K562 (cell line): ENCODE measurements around the gene RHEX. TPM values are rescaled to one million over a fixed set of nuclear protein-coding genes. Genes with fewer than 3 reads are reported as not detected.

Experiments
- ATAC-seq: fragments of 200-7000 bp; cut with Tn5 transposase; 3 replicates; pipeline ENCODE4 v1.9.1; 2020; ENCODE audit warnings: moderate library complexity
- BruUV-seq: library from RNA; stranded (reverse); fragments of 400-500 nt; replicated peaks from 2 replicates; lab custom pipeline; 2021; lab: Mats Ljungman, UMichigan
- CTCF ChIA-PET: fragments of 300-600 bp; formaldehyde crosslinking; extraction: SDS; loops from one replicate; lab custom pipeline; 2021; ENCODE audit warnings: low intra/inter-chr PET ratio; lab: Yijun Ruan, JAX
- POLR2A ChIA-PET: fragments of 300-600, 350-650 bp; sonication (Branson Sonifier 250); formaldehyde crosslinking; extraction: SDS; loops from one replicate; lab custom pipeline; 2021; ENCODE audit warnings: antibody characterized with exemption, inconsistent platforms; lab: Yijun Ruan, JAX
- DNase-seq, 4 experiments: peaks; one replicate each; pipeline versions ENCODE4 v3.0.0 to v3.0.0-alpha.2; 2011 to 2018; ENCODE audit warnings: low spot score in 3 of 4, mixed read lengths in 3 of 4; ENCODE audit errors: extremely low read depth in 1 of 4
- FAIRE-seq: peaks from 2 replicates; lab custom pipeline; 2011; peaks lifted over from hg19 to GRCh38; lab: Jason Lieb, UNC
- H2AFZ ChIP-seq: 2 replicates; pipeline ENCODE4 v1.6.0; 2011; ENCODE audit warnings: low read depth, low read length, control low read depth, inconsistent platforms
- H3K27ac ChIP-seq: fragments of 200-600 bp; 3 replicates; pipeline ENCODE4 v1.8.0; 2011; ENCODE audit warnings: low read depth, mild to moderate bottlenecking, control low read depth, inconsistent platforms, low read length, moderate library complexity, mixed read lengths; ENCODE audit errors: extremely low read depth
- H3K27me3 ChIP-seq, 2 experiments: fragments of 300-600 bp in 1 of 2; 2 replicates in 1 of 2; 3 replicates in 1 of 2; pipeline versions ENCODE4 v1.6.0 to v1.8.0; 2011; ENCODE audit warnings: inconsistent platforms in 2 of 2, low read length in 2 of 2, mild to moderate bottlenecking in 1 of 2, mixed read lengths in 1 of 2, moderate library complexity in 1 of 2; ENCODE audit not compliant: control insufficient read depth in 2 of 2, insufficient read depth in 2 of 2
- H3K36me3 ChIP-seq: fragments of 300-600 bp; 3 replicates; pipeline ENCODE4 v1.8.0; 2011; ENCODE audit warnings: mild to moderate bottlenecking, low read length, inconsistent platforms; ENCODE audit not compliant: control insufficient read depth, insufficient read depth
- H3K4me1 ChIP-seq, 2 experiments: fragments of 200-600 bp in 1 of 2; replicated peaks in 1 of 2; 2 replicates in 1 of 2; 3 replicates in 1 of 2; pipeline versions ENCODE4 v1.5.1 to v1.8.0; 2011; ENCODE audit warnings: inconsistent platforms in 2 of 2, low read length in 2 of 2, mild to moderate bottlenecking in 1 of 2, mixed read lengths in 1 of 2, moderate library complexity in 1 of 2; ENCODE audit not compliant: control insufficient read depth in 2 of 2, insufficient read depth in 2 of 2
- H3K4me2 ChIP-seq: 2 replicates; pipeline ENCODE4 v1.6.1; 2011; ENCODE audit warnings: low read length, control low read depth, inconsistent platforms, mixed read lengths; ENCODE audit not compliant: insufficient read depth
- H3K4me3 ChIP-seq: fragments of 200-600 bp; sonication (generic), shearing (Covaris generic); 2 replicates; pipeline ENCODE4 v1.5.1; 2016; ENCODE audit warnings: control low read depth, inconsistent platforms
- H3K79me2 ChIP-seq: fragments of 200-600 bp; 3 replicates; pipeline ENCODE4 v1.8.0; 2011; ENCODE audit warnings: low read length, inconsistent platforms; ENCODE audit not compliant: control insufficient read depth, insufficient read depth
- H3K9ac ChIP-seq, 2 experiments: 2 replicates each; pipeline versions ENCODE4 v1.6.0 to v1.6.1; 2011; ENCODE audit warnings: low read depth in 2 of 2, low read length in 2 of 2, control low read depth in 1 of 2, inconsistent platforms in 1 of 2, mild to moderate bottlenecking in 1 of 2, mixed read lengths in 1 of 2; ENCODE audit not compliant: insufficient read depth in 1 of 2
- H3K9me1 ChIP-seq: one replicate; pipeline ENCODE4 v1.6.0; 2011; ENCODE audit warnings: inconsistent platforms, mild to moderate bottlenecking, low read length, moderate library complexity; ENCODE audit not compliant: control insufficient read depth, insufficient read depth
- H3K9me3 ChIP-seq: replicated peaks from 2 replicates; pipeline ENCODE4 v1.5.1; 2011; ENCODE audit warnings: low read depth, low read length, inconsistent platforms; ENCODE audit not compliant: control insufficient read depth, insufficient read depth
- H4K20me1 ChIP-seq: replicated peaks from 2 replicates; pipeline ENCODE4 v1.6.1; 2011; ENCODE audit warnings: low read length, inconsistent platforms, mixed read lengths; ENCODE audit not compliant: control insufficient read depth, insufficient read depth
- ETV1 ChIP-seq: fragments of 450-650 bp; conservative IDR thresholded peaks from 2 replicates; pipeline ENCODE4 v1.6.1; 2016; ENCODE audit warnings: missing genetic modification characterization, control low read depth, low read depth, missing compliant biosample characterization
- HBP1 ChIP-seq: fragments of 450-650 bp; formaldehyde crosslinking; IDR thresholded peaks from 2 replicates; pipeline ENCODE4 v1.4.0; 2022; ENCODE audit warnings: missing genetic modification characterization
- KDM2B ChIP-seq: fragments of 250-450 bp; sonication (Bioruptor Pico); IDR thresholded peaks from 2 replicates; pipeline ENCODE4 v1.8.0; 2021; ENCODE audit warnings: mild to moderate bottlenecking, moderate library complexity
- ZBTB33 ChIP-seq: sonication (generic); formaldehyde crosslinking; IDR thresholded peaks from 2 replicates; pipeline ENCODE4 v1.8.1; 2023; ENCODE audit warnings: mild to moderate bottlenecking, missing genetic modification reagents
- WGBS: fragments of 100-300 bp; shearing (Covaris generic); methylation state at CpG from one replicate; pipeline ENCODE4 v1.1.6; 2016; ENCODE audit warnings: low coverage, mixed read lengths; ENCODE audit not compliant: insufficient coverage; ENCODE audit errors: missing lambda C conversion rate; 5-methylcytosine and 5-hydroxymethylcytosine counted together
- in situ Hi-C: fragments of 300-500 bp; cut with MboI; formaldehyde crosslinking; loops from 4 replicates; pipeline ENCODE4 v1.15.0; 2018; ENCODE audit warnings: inconsistent platforms, mixed read lengths
- intact Hi-C: fragments of 100-400 bp; cut with micrococcal nuclease; formaldehyde crosslinking; loops from 2 replicates; pipeline ENCODE4 v1.14.2; 2022
- polyA plus RNA-seq, 8 experiments: library from polyadenylated mRNA; depleted of rRNA in 4 of 8; stranded (reverse) in 5 of 8; unstranded in 3 of 8; fragments of >200 nt; fragmentation: Nextera tagmentation in 2 of 8; fragmentation: Illumina TruSeq in 1 of 8; extraction: Ambion mirVana in 2 of 8; extraction: Trizol in 1 of 8; gene quantifications; 2 replicates each; pipeline versions ENCODE4 v1.2.1 to v1.2.3, GENCODE V29; 2011 to 2014; ENCODE audit warnings: inconsistent platforms in 1 of 8, missing spikeins in 1 of 8
- total RNA-seq, 7 experiments: library from RNA; depleted of rRNA in 6 of 7; stranded (reverse); fragments of >200 nt in 6 of 7; fragmentation: Illumina TruSeq in 2 of 7; extraction: Trizol in 2 of 7; gene quantifications; 2 replicates each; pipeline versions ENCODE4 v1.2.1 to v1.2.3, GENCODE V29; 2011 to 2021; ENCODE audit warnings: low replicate concordance in 1 of 7

Gene RHEX
- total and polyA plus RNA-seq, 9 of the 15 experiments (the other 6 are each of a cell fraction or from before 2014, with no cell fraction given) = not detected

GRCh38 chr1:206004826-206005225, 48.1 kb upstream of the RHEX start:
- CTCF ChIA-PET = no interaction called here
- intact Hi-C loops = no loop called here

More at GRCh38 chr1:206004826-206005225, 48.1 kb upstream of the RHEX start:
- FAIRE-seq (no peak), ATAC-seq (no peak), DNase-seq (no peak)
- no TSS peak for BruUV-seq
- Histone ChIP-seq H2AFZ (no peak overlapping the region), H3K9me3 (no peaks in the 10 kb centered on the region), H3K27ac (no peak overlapping the region), H3K9ac (no peak overlapping the region), H3K4me2 (no peak overlapping the region), H3K9me1 (no peaks in the 10 kb centered on the region), H3K36me3 (no peaks in the 10 kb centered on the region), H3K4me1 (peaks cover 8 to 16% of the 10 kb centered on the region in 2 experiments), H4K20me1 (no peaks in the 10 kb centered on the region; the same call in 1 of the 2 replicates)
- POLR2A ChIA-PET = no interaction called here
- in situ Hi-C loops = no loop called here
- no peak for TF ChIP-seq KDM2B (CRISPR knock-in tag)
- peak; percentile 57; the same call in 1 of the 2 replicates for TF ChIP-seq ZBTB33
- no peak for TF ChIP-seq ETV1 (tag)
- TF ChIP-seq HBP1 (CRISPR knock-in tag) = 0 out of 2 replicates have a peak, but pooled peaks have one; percentile 1
- TF ChIP-seq, all 486 proteins: peak for 2
- no peak overlapping the region for H3K4me3 ChIP-seq
- WGBS = 49% methylated on average over 12 of the region's 12 CpGs
- H3K27me3 ChIP-seq = peaks cover 17 to 58% of the 10 kb centered on the region in 2 experiments; a peak in 4 of 5 replicates
- H3K79me2 ChIP-seq = no peaks in the 10 kb centered on the region
